GM12864 (cell line): ENCODE data around the gene SLC7A6.

Source experiments
- DNase-seq: peaks from one replicate; pipeline ENCODE4 v3.0.0-alpha.2; 2011; ENCODE audit warnings: low read depth
- H3K4me3 ChIP-seq: 2 replicates; pipeline ENCODE4 v1.5.1; 2011; ENCODE audit warnings: mild to moderate bottlenecking, low read depth, low read length, control low read depth
- CTCF ChIP-seq: IDR thresholded peaks from 2 replicates; pipeline ENCODE4 v1.5.1; 2011; ENCODE audit warnings: low read depth, mild to moderate bottlenecking, moderate library complexity, low read length, control low read depth, inconsistent platforms; ENCODE audit errors: missing control alignments

The SLC7A6 gene

GRCh38 chr16:68282064-68282452, 17.7 kb downstream of the SLC7A6 start:
- no peak for DNase-seq
- no peak for TF ChIP-seq CTCF
- H3K4me3 ChIP-seq = no peak overlapping the region

GRCh38 chr16:68283346-68283745, 19.0 kb downstream of the SLC7A6 start:
- TF ChIP-seq CTCF = no peak
- peak overlapping the region; percentile 23; the same call in 1 of the 2 replicates for H3K4me3 ChIP-seq
- no peak for DNase-seq

GRCh38 chr16:68283801-68284598, 19.7 kb downstream of the SLC7A6 start:
- no peak for TF ChIP-seq CTCF
- peak overlapping the region; percentile 23; the same call in 1 of the 2 replicates for H3K4me3 ChIP-seq
- peak; percentile 49 for DNase-seq

GRCh38 chr16:68284847-68285246, 20.5 kb downstream of the SLC7A6 start:
- peak overlapping the region; percentile 8; the same call in 1 of the 2 replicates for H3K4me3 ChIP-seq
- TF ChIP-seq CTCF = no peak
- DNase-seq = peak; percentile 72

GRCh38 chr16:68285683-68286082, 21.4 kb downstream of the SLC7A6 start:
- H3K4me3 ChIP-seq = peak overlapping the region; percentile 8; the same call in 1 of the 2 replicates
- no peak for DNase-seq
- TF ChIP-seq CTCF = no peak

- H3K4me3 ChIP-seq = no peak overlapping the region; the same call in 1 of the 2 replicates
- peak; percentile 59 for DNase-seq
- TF ChIP-seq CTCF = no peak
Observed at GRCh38 chr16:68286153-68287074, 22.1 kb downstream of the SLC7A6 start.
